Right ventricle myocardium superior (tissue), 1 donor: Measurements from ENCODE around the gene NDUFA6. TPM values are rescaled to one million over a fixed set of nuclear protein-coding genes. Genes with fewer than 3 reads are reported as not detected.
"Not testable (repeated sequence)": the region's sequence is repeated elsewhere in the genome, so short reads cannot be mapped to it uniquely, and the experiment has no call there.

ENCODE experiments used
- ATAC-seq: fragments of 200-7000 bp; cut with Tn5 transposase; one replicate; pipeline ENCODE4 v1.9.1; 2020; ENCODE audit warnings: mild to moderate bottlenecking; ENCODE audit not compliant: poor library complexity
- DNase-seq: peaks from one replicate; pipeline ENCODE4 v3.0.0-alpha.2; 2020
- intact Hi-C: fragments of 100-400 bp; cut with DNase I; formaldehyde crosslinking; loops from one replicate; pipeline ENCODE4 v1.11.2; 2022
- total RNA-seq: library from RNA; stranded (reverse); fragmentation: NEBNext Ultra II Directional; extraction: Animal tissue kit (Norgen Biotek cat#: 25700); gene quantifications from one replicate; pipeline ENCODE4 v1.2.1, GENCODE V29; 2021
- donor health status: DM: no; HTN: yes; CAD: no; lungs with severe emphysema.

The NDUFA6 gene
- total RNA-seq, 1 donor from 2014 or later, result 298 TPM

- intact Hi-C loops, result no loop called here
- DNase-seq (peak; percentile 44), ATAC-seq (no peak)
Measured at GRCh38 chr22:42076764-42077485, 13.6 kb downstream of the NDUFA6 start.

DNA sequence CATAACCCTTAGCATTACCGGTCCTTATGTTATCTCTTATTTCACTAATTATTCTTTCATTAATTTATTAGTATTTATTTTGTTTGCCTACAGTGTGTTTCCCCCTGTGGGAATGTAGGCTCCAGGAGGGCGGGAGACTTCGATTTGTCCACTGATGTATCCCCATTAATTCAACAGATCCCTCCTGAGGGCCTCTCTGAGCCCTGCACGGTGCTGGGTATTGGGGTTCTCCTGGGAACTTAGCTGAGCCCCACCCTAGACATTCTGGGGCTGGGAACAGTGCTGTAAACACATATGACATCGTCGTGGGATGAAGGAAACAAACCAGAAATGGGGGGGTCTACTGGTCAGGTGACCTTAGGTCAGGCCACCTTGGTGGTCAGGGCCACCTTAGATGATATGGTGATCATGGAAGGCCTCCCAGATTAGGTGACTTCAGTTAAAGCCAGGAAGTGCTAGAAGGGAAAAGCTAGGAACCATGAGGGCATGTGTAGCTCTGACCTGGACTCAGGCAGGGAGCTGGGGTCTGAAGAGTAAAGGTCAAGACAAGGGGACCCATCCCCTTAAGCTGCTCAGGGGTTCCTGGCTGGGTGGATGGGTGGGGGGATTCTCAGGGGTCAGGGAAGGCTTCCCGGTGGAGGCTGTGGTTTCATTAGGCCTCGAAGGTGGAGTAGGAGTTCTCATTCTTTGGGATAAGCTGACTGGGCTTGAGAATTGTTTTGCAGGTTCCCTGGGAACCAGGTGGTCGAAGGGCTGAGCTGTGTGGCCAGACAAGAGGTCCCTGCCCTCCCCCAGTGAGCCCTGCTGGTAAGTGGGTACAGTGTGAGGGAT, 15.5 kb downstream of the NDUFA6 start:
- intact Hi-C loops, result no loop called here
- DNase-seq (peak; percentile 19), ATAC-seq (no peak)

DNA sequence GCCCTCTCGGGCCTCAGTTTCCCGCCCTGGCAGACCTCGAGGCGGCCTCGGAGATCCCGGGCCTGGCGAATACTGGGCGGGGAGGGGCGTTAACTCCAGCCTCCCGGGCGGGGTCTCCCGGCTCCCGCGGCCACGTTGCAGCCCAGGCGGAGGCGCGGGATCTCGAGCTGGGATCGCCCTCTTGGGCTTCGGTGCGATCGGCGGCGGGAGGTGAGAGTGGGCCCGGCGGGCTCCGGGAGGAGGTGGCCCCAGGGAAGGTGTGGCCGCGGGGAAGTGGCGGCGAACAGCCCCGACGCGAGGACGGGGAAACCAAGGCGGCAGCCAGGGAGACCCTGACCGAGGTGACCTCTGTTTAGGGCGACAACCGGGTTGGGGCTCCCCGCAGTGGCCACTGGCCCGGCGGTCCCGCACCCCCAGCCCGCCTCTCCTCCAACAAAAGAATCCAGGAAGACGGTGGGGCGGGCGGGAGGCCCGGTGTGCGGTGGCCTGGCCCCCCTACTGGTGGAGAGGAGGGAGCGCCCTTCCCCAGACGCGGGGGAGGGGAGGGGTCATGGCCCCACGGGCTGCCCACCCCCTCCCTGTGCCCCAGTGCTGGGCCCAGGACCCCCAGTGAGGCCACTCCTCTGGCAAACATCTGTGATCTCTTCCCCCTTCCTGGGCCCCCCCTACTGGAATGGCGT, 16.3 kb downstream of the NDUFA6 start, which contains the start of gene PHETA2:
Gene PHETA2 (plus strand): TSS at position 117 of the 680 bp plus-strand sequence. CDS start 3,046 bp downstream, outside the sequence.
- intact Hi-C loops, result no loop called here
- peak; percentile 10 for ATAC-seq
- DNase-seq, result peak; percentile 76

GRCh38 chr22:42073621-42074041, 16.9 kb downstream of the NDUFA6 start:
- ATAC-seq, result no peak
- no peak for DNase-seq
- intact Hi-C loops, result no loop called here

- peak; percentile 42 for DNase-seq
- intact Hi-C loops, result no loop called here
- peak; percentile 19 for ATAC-seq
Measured at GRCh38 chr22:42072606-42073330, 17.8 kb downstream of the NDUFA6 start.

DNA sequence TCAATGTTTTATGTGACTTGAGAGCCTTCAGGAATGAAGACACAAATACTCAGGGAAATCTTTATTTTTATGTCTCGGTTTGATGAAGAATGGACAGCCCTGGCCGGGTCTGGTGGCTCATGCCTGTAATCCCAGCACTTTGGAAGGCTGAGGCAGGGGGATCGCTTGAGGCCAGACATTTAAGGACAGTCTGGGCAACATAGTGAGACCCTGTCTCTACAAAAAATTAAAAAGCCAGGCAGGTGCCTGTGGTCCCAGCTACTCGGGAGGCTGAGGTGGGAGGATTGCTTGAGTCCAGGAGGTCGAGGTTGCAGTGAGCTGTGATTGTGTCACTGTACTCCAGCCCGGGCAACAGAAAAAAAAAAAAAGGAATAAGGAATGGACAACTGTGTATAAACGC, 19.1 kb downstream of the NDUFA6 start:
- intact Hi-C loops, ATAC-seq: not testable (repeated sequence)
- DNase-seq, result peak; percentile 13

DNA sequence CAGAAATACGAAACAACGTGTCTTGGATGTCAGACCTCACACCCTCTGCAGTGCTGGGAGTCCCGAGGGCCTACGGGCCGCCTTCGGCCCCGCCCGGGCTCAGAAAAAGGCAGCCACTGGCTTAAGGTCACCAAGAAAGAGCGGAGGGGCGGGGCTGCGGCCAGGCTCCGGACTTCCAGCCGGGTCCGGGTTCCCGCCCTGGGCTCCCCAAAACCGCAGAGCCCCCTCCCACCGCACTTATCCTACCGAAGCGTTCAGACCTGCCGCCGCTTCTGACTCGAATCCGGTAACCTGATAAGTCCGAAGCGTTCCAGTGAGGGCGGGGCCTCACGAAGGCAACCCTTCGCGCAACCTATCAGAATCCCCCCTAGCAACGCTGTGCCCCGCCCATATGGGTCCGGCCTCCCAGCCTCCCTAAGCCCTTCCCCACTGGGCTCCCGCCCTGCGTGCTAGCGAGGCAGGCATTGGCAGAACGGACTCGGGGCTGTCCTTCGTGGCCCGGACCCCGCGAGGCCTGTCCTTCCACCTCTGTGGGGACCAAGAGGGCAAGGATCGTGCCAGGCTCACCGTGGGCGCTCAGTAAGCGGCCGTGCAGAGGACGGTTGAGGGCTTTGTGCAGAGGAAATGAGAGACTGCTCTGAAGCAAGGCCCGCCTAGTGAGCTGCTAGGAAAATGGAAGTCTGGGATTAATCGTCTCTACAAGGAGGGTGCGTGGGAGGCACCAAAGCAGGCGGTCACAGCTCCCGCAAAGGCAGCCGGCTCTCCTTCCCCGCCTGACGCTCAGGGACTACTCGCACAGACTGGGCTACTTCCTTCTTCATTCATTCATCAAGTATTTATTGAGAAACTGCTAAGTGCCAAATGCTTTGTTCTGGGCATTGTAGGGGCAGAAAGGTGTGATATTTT, 19.8 kb downstream of the NDUFA6 start, which contains the start of gene NAGA:
Gene NAGA (minus strand): TSS at position 296 of the 906 bp plus-strand sequence. CDS start 515 bp downstream, outside the sequence.
- ATAC-seq, result peak; percentile 94
- intact Hi-C loops, result no loop called here
- DNase-seq, result peak; percentile 98

DNA sequence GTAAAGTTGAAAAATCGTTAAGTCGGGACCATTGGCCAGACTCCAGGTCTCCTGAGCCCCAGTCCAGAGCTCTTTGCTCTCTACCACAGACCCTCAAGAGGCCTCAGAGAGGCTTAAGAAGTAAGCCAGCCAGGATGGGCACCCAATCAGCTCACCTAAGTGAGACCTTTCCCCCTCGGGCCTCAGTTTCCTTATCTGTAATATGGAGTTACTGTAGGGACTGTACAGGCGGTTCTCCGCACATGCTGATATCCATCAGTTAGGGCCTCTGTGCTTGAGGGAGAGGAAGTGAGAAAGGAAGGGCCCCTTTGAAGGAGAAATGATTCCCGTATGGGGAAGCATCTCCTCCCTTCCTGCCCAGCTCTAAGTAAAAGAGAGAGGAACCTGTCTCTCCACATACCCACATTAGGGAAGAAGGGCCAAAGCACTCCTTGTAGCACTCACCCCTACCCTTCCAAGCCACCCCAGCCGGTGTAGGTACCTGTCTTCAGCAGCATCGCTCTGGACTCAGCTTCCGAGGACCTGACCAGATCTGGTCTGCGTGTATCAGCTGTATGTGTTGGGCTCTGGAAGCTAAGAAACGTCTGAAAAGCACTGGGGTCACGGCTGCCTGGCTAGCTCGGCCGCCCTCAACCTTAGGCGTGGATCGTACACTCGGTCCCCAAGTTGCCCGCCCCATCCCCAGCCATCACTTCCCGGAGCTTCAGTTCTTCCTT, 20.6 kb downstream of the NDUFA6 start:
- ATAC-seq, result peak; percentile 3
- intact Hi-C loops, result no loop called here
- DNase-seq, result peak; percentile 17

DNA sequence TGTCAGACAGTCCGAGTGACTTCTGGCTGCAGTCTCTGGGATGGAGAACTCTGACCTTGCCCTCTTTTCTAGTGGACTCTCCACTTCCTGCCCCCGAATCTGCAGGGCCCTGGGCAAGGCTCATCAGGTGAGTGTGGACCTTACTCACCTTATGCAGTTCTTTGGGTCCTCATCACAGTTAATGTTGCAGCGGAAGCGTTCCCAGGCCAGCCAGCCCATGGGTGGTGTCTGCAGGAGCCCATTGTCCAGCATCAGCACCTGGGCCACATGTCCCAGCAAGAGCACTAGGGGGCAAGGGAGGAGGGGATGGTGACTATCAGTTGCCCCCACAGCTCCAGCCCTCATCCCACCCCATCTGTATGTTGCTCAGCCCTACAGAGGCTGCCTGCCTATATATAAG, 22.3 kb downstream of the NDUFA6 start:
- DNase-seq (peak; percentile 17), ATAC-seq (no peak)
- intact Hi-C loops, result no loop called here

DNA sequence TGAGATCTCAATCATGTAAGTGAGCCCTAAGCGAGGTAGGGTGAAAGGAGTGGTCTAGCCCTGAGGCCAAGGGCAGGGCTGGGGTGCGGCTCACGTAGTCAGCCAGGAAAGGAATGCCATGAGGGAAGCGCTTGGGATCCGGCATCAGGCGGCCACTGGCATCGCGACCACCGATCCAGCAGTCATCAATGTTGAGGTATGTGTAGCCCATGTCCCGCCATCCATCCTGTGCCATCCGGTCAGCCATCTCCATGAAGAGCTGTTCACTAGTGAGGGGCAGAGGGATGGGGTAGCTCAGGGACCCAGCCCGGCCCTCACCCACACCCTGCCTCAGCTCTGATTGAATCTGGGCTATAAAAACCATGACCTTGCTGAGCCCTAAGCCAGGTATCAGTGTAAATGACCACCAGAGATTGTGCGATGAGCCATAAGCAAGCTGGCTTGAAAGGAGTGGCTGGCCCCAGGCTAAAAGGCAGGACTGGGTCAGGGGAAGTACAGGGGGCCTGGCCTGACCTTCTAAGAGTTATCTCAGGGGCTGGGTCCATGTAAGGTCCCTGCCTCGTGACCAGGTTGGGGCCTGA, 22.8 kb downstream of the NDUFA6 start:
- DNase-seq (peak; percentile 39), ATAC-seq (no peak)
- intact Hi-C loops, result no loop called here

DNA sequence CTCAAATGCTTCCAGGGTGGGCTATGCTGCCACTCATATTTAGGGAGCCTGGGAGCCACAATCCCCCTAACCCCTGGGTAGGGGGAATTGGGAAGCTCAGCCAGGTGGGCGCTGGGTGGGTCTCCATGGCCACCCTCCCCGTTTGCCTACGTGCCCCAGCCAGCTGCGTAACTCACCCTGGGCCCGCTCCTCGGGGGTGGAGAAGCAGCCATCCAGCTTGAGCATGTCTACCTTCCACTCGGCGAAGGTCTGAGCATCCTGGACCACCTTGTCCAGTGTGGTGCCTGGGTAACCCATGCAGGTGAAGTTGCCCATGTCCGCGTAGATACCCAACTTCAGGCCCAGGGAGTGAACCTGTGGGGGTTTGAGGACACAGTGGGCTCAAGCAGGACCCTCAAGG, 23.6 kb downstream of the NDUFA6 start:
- intact Hi-C loops, result no loop called here
- peak; percentile 22 for DNase-seq

DNA sequence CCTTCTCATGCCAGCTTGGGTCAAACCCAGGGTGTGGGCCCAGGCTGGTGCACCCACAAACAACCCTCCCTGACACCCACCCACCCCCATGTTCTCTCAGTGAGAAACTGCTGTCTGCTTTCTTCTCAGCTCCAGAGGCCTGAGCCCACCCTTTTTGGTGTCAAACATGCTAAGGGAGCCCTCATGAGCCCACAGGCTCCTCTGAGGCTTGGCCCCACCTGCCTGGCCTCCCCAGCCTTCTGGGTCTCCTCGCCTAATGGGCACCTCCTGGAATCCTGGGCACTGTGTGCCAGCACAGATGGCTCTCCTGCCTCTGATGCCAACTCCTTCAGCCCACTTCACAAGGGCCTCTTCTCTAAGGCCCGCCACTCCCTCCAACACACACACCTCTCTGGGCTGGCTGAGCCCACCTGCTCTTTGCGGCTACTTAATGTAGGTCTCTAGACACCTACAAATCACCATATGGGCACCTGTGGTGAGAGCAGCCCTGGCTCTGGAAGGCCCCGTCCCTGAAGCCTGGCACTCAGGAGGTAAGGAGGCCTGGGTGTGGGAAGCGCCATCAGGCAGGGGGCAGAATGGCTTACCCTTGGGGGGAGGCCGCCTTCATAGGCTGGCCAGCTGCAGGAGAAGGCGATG, 24.3 kb downstream of the NDUFA6 start:
- DNase-seq, result peak; percentile 24
- no peak for ATAC-seq
- intact Hi-C loops, result no loop called here

More for the DNA sequence above, 23.6 kb downstream of the NDUFA6 start:
- ATAC-seq, result no peak

GRCh38 chr22:42065438-42066125, 25.0 kb downstream of the NDUFA6 start:
- no peak for ATAC-seq
- intact Hi-C loops, result no loop called here
- DNase-seq, result peak; percentile 10

DNA sequence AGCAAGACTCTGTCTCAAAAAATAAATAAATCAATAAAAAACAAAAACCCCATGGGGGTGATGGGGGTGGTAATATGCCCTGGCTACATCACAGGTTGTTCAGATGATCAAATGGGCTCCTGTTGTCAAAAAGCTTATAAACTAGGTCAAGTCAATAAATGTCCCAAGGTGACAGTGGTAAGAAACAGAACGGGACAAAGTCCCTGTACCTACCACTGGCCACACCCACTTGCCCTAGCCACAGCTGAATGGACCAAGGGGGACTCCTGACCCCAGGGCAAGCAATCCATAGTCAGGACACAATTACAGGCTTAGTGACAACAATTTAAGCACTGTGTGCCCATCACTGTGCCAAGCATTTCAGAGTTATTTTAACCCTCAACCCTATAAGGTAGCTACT, 25.9 kb downstream of the NDUFA6 start:
- no peak for ATAC-seq
- intact Hi-C loops, result no loop called here
- no peak for DNase-seq

GRCh38 chr22:42062506-42063170, 27.9 kb downstream of the NDUFA6 start:
- ATAC-seq (no peak), DNase-seq (no peak)
- intact Hi-C loops, result no loop called here
